HG02938 (cell line): ENCODE measurements around the gene PRR18.
"Not testable (repeated sequence)": the region's sequence is repeated elsewhere in the genome, so short reads cannot be mapped to it uniquely, and the experiment has no call there.

ENCODE experiments used
- ATAC-seq: cut with Tn5 transposase; IDR thresholded peaks from one replicate; pipeline ENCODE4 v1.9.1; 2021; ENCODE audit warnings: mild to moderate bottlenecking, moderate library complexity; ENCODE audit not compliant: unreplicated experiment

Gene PRR18

DNA sequence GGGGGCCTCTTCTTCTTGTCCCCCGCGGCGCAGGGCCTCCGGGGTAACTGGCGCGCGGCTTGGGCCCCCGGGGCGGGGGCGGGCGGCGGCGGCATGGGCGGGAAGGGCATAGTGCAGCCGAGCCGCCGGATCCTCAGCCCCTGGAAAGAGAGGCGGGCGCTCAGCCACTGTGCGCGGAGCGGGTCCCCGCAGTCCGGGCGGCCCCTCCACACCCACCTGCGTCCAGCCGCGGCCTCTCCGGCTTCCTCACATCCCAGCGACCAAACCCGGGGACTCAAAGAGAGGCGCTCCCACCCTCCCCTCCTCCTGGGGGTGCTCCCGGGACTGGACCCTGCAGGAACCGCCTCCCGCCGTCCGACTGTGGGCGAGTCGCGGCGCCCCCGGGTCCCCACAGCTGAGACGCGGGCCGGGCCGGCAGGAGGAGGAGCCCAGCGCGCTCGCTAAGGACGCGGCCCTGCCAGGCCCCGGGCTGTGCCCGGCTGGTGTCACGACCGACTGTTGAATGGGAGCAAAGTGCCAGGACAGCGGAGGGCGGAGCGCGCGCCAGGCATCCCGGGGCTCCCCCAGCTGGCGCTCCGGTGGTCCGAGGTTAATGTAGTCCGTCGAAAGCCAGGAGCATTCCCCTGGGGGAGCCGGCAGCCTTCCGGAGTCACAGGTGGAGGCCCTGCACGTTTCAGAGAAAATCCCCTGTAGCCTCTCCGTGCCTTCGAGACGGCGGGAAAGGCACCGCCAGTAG lies at the start of gene PRR18:
Gene PRR18, minus strand, starts transcription at position 360 of the 736 bp plus-strand sequence. Its CDS starts 250 bp downstream, at position 110.
- ATAC-seq: peak; percentile 36

- no peak for ATAC-seq
These were observed 47.4 kb upstream of the PRR18 start for GRCh38 chr6:166355552-166355951.

DNA sequence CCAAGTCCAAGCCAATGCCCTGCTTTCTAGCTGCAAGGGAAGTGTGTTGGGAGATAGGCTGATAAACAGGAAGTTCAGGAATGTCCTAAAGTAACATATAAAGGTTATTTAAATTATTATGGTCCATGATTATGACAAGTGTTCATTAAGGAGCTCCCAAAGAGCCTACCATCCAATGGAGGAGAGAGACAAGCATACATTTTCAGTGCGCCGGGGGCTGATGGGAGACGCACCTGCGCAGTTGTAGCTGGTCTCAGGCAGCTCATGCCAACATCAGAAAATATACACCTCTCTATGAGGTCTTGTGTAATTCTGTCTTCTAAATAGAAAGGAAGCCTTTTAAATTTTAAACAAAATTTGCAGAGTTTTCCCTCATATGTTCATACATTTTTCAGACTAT lies 46.8 kb upstream of the PRR18 start:
- no peak for ATAC-seq

DNA sequence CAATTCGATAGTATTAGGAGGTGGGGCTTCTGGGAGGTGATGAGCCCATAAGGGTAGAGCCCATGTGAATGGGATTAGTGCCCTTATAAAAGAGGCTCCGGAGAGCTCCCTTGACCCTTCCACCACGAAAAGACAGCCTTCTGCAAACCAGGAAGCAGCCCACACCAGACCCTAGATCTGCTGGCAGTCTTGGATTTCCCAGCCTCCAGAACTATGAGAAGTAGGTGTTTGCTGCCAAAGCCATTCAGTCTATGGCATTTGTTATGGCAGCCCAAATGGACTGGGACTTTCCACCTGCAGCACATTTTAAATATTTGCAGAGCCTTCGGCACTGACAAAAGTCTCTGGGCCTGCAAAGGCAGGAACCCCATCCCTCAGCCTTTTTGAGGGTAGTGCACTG lies 46.0 kb upstream of the PRR18 start:
- no peak for ATAC-seq

DNA sequence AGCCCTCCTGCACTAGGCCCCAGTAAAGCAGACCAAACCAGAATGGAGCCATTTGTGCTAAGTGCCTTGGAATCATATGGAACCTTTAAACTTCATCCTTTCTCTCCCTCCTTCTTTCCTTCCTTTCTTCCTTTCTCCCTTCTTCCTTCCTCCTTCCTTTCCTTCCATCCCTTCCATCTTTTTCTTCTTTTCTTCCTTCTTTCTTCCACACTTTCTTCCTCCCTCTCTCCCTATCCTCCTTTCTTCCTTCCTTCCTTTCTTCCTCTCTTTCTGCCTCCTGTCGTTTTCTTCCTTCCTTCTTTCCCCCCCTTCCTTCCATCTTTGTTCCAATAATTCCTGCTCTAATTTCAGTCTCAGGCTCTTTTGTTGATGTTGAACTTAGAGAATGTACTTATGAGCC lies 45.3 kb upstream of the PRR18 start:
- ATAC-seq: no peak

GRCh38 chr6:166352923-166353322 lies 44.7 kb upstream of the PRR18 start:
- ATAC-seq: no peak

DNA sequence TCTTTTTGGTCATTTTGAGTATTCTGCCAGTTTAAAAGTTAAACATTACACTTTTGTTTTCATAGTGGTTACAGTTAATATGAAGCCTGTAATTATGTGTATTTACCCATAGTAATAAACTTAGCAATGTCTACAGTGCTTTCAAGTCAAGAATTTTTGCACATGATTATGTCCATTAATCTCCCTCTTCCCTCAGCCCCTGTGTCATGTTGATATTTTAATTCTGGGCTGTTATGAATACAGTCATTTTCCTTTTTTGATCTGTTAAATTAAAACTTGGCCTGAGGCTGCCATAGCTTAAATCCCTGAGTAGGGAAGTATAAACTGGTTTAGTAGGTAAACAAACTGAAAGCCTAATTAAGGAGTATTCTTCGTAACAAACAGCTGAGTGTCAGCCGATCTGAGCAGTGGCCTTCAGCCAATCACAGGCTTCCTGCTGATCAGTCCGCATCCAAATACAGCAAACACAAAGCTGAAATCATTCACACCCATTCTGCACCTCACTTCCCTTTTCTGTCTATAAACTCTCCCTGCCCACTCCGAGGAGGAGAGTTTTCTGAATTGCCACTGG lies 43.6 kb upstream of the PRR18 start:
- peak; percentile 100 for ATAC-seq

- ATAC-seq: no peak
These were observed 40.2 kb upstream of the PRR18 start for GRCh38 chr6:166348305-166348949.

DNA sequence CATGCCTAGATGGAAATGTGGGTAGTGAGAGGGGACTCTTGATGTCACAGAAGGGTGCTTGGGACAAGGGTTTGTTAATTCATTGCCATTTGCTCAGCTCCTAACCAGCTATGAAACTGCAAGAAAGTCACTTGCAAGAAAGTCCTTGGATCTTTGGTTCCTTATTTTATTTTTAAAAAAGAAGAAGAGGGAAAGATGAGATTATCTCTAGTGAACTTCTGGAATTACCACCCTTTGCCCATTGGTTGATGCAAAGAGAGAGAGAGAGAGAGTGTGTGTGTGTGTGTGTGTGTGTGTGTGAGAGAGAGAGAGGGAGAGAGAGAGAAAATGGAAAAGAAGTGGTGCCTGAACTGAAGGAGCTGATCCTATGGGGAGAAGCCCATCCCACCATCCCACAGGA lies 38.8 kb upstream of the PRR18 start:
- ATAC-seq: no peak

- ATAC-seq: no peak
These were observed 38.3 kb upstream of the PRR18 start for GRCh38 chr6:166346449-166346848.

GRCh38 chr6:166345672-166346071 lies 37.5 kb upstream of the PRR18 start:
- not testable (repeated sequence) for ATAC-seq

DNA sequence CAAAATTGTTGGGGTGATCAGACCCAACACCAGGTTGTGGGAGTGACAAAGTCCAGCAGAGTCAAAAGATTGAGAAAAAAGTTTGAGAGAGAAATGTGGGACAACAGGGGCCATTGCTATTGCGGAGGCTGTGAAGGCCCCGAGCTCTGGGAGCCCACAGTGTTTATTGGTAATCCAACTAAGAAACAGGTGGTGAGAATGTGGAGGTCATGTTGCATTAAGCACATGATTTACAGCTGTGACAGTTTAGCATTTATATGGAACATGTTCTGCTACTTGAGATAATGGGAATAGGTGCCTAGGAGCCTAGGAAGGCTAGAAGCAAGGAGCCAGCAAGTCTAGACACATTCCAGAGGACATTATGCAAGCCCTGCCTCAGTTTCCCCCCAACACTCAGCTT lies 36.7 kb upstream of the PRR18 start:
- ATAC-seq: not testable (repeated sequence)

- no peak for ATAC-seq
These were observed 36.0 kb upstream of the PRR18 start for GRCh38 chr6:166344240-166344639.

DNA sequence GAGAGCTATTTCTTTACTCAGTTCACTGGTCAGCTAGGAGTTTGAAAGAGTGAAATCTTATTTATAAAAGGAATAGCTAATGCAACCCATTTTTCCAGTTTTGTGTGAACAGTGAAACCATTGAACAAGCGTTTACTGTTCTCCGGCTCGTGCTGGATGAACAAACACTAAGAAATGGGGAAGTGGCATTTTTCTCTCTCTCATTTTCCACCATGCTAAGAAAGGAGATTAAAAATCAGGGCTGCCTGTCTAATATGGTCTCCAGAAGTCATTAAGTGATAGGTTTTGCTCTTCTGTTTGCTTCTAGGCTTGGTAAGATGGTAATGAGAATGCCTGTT lies 34.9 kb upstream of the PRR18 start:
- ATAC-seq: peak; percentile 32

- ATAC-seq: peak; percentile 86
These were observed 34.4 kb upstream of the PRR18 start, which contains the start of gene SFT2D1 for GRCh38 chr6:166342349-166343149. Gene SFT2D1 (minus strand): TSS chr6:166342545. CDS start chr6:166342481, 64 bp downstream.

DNA sequence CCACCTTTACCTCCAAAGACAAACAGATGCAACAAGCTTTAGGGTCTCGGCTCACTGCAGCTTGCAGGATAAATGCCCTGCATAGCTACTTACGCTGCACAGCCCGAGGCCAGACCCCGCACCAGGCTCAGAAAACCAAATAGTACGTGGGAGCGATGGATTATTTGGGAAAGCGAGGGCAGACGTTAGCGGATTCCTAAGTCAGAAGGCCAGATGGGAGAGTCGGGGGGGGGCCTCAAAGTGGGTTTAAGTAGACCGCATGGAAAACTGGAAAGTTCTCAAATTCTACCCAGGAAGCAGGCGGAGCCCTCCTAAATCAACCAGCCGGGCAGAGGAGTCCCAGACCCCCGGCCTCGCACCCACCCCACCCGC lies 33.8 kb upstream of the PRR18 start:
- no peak for ATAC-seq

- ATAC-seq: no peak
These were observed 33.3 kb upstream of the PRR18 start for GRCh38 chr6:166341464-166341863.

GRCh38 chr6:166338854-166339253 lies 30.7 kb upstream of the PRR18 start:
- ATAC-seq: no peak

- ATAC-seq: no peak
These were observed 28.7 kb upstream of the PRR18 start for GRCh38 chr6:166336847-166337246.

- ATAC-seq: no peak
These were observed 27.4 kb upstream of the PRR18 start for GRCh38 chr6:166335378-166336302.
